Choroid plexus epithelial cell (primary cell): ENCODE data around the gene HPGDS.

ENCODE experiments used
- DNase-seq: peaks from one replicate; pipeline ENCODE4 v3.0.0-alpha.2; 2010; ENCODE audit warnings: low read depth
- H3K4me3 ChIP-seq: 2 replicates; pipeline ENCODE4 v1.5.1; 2011; ENCODE audit warnings: low read depth, mild to moderate bottlenecking, control low read depth, low read length, moderate library complexity
- TF ChIP-seq, protein P1 (sequence below): conservative IDR thresholded peaks from 2 replicates; pipeline ENCODE4 v1.5.1; 2011; ENCODE audit warnings: low read depth, mild to moderate bottlenecking, control low read depth, inconsistent platforms, low read length, moderate library complexity

Gene HPGDS

DNA sequence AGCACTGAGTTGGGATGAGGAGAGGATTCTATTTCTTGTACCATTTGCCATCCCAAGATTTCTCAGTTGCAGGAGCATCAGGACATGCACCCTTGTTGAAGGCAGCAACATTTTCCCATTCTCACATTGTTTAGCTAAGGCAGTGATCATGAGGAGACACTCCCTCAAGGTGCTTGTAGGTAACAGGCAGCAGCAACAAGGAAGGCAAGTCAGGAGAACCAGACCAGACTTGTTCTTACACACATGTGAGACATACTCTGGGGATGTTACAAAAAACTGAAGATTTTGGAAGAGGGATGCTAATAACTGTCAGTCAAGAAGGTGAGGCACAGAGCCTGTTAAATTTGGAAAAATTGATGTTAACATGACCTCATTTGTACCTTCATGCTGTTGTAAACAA lies 15.5 kb upstream of the HPGDS start:
- no peak overlapping the region for H3K4me3 ChIP-seq
- DNase-seq: no peak
- TF ChIP-seq, protein P1, sequence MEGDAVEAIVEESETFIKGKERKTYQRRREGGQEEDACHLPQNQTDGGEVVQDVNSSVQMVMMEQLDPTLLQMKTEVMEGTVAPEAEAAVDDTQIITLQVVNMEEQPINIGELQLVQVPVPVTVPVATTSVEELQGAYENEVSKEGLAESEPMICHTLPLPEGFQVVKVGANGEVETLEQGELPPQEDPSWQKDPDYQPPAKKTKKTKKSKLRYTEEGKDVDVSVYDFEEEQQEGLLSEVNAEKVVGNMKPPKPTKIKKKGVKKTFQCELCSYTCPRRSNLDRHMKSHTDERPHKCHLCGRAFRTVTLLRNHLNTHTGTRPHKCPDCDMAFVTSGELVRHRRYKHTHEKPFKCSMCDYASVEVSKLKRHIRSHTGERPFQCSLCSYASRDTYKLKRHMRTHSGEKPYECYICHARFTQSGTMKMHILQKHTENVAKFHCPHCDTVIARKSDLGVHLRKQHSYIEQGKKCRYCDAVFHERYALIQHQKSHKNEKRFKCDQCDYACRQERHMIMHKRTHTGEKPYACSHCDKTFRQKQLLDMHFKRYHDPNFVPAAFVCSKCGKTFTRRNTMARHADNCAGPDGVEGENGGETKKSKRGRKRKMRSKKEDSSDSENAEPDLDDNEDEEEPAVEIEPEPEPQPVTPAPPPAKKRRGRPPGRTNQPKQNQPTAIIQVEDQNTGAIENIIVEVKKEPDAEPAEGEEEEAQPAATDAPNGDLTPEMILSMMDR: no peak

GRCh38 chr4:94357624-94358023 lies 15.0 kb upstream of the HPGDS start:
- TF ChIP-seq, protein P1: no peak
- no peak overlapping the region for H3K4me3 ChIP-seq
- no peak for DNase-seq

DNA sequence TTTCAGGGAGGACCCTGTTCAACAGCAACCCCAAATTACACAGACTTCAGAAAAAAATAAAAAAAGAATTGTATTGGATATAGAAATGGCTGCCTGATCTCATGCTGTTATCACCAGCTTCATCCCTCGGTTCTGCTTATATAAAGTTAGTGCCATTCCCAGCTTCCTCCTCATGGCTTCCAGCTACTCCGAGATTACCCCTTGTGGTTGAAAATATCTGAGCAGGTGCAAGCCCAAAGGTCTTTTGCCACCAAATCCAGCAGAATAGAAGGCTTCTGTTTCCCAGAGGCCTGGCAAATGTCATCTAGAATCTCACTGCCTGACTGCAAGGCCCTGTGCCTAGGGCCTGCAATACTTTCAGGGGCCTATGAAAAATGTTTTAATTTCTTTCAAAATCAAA lies 13.8 kb upstream of the HPGDS start:
- H3K4me3 ChIP-seq: no peak overlapping the region
- TF ChIP-seq, protein P1: no peak
- DNase-seq: no peak

DNA sequence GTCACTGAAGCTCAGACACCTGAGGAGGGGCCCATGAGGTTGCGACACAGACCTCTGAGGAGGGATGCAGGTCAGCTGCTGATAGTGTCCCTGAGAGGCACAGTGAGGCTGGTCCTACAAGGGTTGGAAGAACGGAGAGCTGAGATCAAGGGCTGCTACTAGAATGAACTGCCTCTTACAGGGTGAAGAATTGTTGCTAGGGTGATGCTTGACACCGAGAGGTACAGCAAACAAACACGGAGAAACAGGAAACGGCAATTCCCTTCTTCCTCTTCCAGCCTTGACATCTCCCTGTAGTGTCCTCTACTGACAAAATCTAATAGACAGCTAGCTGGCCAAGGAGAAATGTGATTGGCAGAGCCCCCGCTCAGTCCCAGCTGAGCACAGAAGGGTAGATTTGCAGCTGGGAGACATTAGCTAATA lies 11.8 kb upstream of the HPGDS start:
- TF ChIP-seq, protein P1: no peak
- no peak overlapping the region for H3K4me3 ChIP-seq
- DNase-seq: no peak

DNA sequence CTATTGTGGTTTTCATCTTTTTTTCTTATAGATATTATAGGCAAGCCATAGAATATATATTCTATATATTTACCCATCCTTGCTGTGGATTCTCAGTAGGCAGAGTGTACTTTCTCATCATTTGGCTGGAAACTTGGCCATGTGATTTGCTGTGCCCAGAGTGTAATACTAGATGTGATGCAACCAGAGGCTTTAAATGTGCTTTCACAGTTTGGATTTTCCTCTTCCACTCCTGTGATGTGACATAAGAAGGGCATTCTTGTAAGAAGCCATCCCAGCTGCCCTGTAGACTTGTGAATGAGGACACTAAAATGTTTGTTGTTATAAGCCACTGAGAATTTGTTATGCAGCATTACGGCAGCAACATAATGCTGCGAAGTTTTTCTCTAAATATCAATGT lies 10.4 kb upstream of the HPGDS start:
- no peak overlapping the region for H3K4me3 ChIP-seq
- TF ChIP-seq, protein P1: no peak
- DNase-seq: peak; percentile 26

DNA sequence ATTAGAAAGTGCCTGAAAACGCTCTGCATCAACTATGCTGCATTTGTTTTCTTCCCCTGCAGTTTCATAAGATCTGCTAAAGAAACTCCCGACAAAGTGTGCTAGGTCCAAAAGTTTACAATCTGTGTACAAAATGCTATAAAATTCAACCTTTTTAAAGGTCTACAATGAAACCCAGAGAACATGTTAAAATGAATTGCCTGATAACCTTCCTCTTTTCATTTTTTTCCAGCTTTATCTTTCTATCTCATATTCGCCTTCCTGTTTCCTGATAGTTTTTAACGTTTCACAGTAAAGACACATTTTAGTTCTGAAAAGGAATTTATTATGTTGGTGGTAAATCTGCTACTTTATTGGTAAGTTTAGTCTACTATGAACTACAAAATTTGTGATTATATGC lies 9.5 kb upstream of the HPGDS start:
- DNase-seq: no peak
- TF ChIP-seq, protein P1: no peak
- no peak overlapping the region for H3K4me3 ChIP-seq

DNA sequence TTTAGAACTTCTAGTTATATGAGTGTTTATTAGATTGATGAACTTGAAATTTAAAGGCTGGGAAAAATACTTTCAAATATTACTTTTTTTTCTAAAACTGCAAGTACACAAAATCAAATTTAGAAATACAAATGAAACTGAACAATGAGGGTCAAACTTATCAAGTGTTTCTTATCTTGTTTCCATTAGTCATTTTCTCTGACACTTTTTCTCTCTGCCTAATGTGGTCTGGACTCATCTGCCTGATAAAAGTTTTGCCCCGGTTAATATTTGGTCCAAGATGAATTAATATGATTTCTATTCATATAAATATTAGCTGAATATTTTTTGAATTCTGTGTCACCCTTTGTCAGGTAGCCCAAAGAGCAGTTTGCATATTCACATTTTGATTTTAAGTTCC lies 8.7 kb upstream of the HPGDS start:
- no peak for DNase-seq
- H3K4me3 ChIP-seq: no peak overlapping the region
- TF ChIP-seq, protein P1: no peak
